ENCODE measurements around the gene CHD1L.

DNA sequence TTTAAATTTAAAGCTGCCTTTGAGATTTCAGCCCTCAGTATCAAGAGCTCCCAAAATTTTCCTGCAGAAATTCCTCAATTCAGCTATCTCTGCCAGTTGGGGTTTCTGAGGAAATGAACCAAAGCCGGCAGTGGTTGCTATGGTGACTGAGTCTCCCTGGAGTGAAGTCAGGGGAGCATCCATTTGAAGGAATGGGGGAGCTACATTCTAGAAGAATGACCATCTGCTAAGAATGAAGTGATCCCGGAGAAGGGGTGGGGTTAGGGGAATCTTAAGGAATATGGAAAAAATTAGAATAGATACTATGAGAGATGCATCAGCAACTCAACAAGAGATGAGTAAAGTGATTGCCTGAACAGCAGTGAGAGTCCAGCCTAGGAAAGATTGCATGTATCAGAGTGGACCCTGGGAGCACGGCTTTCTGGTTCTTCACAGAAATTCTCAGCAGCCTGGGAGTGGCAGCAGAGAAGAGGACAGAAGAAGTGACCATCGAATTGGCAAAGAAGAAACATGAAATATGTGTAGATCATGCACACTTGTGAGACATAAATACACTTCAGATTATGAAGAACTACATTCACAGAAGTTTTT, 94.7 kb downstream of the CHD1L start:
- TF ChIP-seq SIN3A (IDR thresholded peaks at IDR 0.05; ENCODE audit: borderline replicate concordance, insufficient read depth, low read length) = no peak
- no peak for TF ChIP-seq POLR2AphosphoS5 (IDR thresholded peaks at IDR 0.05; ENCODE audit: low read depth, low read length)
- TF ChIP-seq, protein P1, sequence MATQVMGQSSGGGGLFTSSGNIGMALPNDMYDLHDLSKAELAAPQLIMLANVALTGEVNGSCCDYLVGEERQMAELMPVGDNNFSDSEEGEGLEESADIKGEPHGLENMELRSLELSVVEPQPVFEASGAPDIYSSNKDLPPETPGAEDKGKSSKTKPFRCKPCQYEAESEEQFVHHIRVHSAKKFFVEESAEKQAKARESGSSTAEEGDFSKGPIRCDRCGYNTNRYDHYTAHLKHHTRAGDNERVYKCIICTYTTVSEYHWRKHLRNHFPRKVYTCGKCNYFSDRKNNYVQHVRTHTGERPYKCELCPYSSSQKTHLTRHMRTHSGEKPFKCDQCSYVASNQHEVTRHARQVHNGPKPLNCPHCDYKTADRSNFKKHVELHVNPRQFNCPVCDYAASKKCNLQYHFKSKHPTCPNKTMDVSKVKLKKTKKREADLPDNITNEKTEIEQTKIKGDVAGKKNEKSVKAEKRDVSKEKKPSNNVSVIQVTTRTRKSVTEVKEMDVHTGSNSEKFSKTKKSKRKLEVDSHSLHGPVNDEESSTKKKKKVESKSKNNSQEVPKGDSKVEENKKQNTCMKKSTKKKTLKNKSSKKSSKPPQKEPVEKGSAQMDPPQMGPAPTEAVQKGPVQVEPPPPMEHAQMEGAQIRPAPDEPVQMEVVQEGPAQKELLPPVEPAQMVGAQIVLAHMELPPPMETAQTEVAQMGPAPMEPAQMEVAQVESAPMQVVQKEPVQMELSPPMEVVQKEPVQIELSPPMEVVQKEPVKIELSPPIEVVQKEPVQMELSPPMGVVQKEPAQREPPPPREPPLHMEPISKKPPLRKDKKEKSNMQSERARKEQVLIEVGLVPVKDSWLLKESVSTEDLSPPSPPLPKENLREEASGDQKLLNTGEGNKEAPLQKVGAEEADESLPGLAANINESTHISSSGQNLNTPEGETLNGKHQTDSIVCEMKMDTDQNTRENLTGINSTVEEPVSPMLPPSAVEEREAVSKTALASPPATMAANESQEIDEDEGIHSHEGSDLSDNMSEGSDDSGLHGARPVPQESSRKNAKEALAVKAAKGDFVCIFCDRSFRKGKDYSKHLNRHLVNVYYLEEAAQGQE (IDR thresholded peaks at IDR 0.05; ENCODE audit: insufficient read depth in 1 of 2, low read depth in 2 of 2, low read length in 2 of 2) = no peak
- TF ChIP-seq TAF1 (IDR thresholded peaks at IDR 0.05; ENCODE audit: borderline replicate concordance, insufficient read depth, low read length) = no peak
- TF ChIP-seq FOXP2 (optimal IDR thresholded peaks at IDR 0.05; ENCODE audit: borderline replicate concordance, extremely low read depth, extremely low read length, insufficient read depth) = no peak
